DMS53 treated with DMSO at 0.1 percent for 48 hours (cell line): ENCODE measurements around the gene PROM2.
"Not testable (repeated sequence)": the region's sequence is repeated elsewhere in the genome, so short reads cannot be mapped to it uniquely, and the experiment has no call there.

ENCODE experiments used
- DNase-seq: peaks from one replicate; lab custom pipeline; 2025; ENCODE audit not compliant: unreplicated experiment; lab: John Stamatoyannopoulos, UW

PROM2 gene, protein sequence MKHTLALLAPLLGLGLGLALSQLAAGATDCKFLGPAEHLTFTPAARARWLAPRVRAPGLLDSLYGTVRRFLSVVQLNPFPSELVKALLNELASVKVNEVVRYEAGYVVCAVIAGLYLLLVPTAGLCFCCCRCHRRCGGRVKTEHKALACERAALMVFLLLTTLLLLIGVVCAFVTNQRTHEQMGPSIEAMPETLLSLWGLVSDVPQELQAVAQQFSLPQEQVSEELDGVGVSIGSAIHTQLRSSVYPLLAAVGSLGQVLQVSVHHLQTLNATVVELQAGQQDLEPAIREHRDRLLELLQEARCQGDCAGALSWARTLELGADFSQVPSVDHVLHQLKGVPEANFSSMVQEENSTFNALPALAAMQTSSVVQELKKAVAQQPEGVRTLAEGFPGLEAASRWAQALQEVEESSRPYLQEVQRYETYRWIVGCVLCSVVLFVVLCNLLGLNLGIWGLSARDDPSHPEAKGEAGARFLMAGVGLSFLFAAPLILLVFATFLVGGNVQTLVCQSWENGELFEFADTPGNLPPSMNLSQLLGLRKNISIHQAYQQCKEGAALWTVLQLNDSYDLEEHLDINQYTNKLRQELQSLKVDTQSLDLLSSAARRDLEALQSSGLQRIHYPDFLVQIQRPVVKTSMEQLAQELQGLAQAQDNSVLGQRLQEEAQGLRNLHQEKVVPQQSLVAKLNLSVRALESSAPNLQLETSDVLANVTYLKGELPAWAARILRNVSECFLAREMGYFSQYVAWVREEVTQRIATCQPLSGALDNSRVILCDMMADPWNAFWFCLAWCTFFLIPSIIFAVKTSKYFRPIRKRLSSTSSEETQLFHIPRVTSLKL

GRCh38 chr2:95274291-95275150, at the start of gene PROM2:
PROM2 (plus strand) TSS chr2:95274449; CDS start chr2:95274586, 137 bp downstream.
- peak; percentile 96 for DNase-seq

- DNase-seq = no peak
These were observed 48.6 kb upstream of the PROM2 start for GRCh38 chr2:95225658-95226057.

- peak; percentile 77 for DNase-seq
These were observed 42.5 kb upstream of the PROM2 start for GRCh38 chr2:95231723-95232122.

- no peak for DNase-seq
These were observed 42.0 kb upstream of the PROM2 start for GRCh38 chr2:95232232-95232631.

DNA sequence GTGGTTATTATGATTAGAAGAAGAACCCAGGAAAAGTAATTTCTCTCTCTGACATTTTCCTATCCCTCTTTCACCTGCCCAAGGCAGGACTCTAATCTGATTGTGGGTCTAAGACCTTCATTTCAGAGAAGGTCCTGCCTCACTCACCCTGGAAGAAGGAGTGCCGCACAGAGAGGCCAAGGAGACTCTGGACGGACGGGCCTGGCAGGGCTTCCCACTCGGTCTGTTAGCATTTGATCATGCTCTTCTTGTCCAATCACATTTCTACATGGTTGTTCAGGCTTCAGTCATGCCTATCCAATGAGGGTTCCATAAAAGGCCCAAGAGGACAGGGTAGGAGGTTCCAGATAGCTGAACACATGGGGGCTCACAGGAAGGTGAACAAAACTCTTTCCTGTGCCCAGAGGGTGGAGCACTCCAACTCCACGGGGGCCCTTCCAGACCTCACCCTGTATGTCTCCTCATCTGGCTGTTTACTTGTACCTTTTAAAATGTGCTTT, 39.9 kb upstream of the PROM2 start:
- DNase-seq = no peak

DNA sequence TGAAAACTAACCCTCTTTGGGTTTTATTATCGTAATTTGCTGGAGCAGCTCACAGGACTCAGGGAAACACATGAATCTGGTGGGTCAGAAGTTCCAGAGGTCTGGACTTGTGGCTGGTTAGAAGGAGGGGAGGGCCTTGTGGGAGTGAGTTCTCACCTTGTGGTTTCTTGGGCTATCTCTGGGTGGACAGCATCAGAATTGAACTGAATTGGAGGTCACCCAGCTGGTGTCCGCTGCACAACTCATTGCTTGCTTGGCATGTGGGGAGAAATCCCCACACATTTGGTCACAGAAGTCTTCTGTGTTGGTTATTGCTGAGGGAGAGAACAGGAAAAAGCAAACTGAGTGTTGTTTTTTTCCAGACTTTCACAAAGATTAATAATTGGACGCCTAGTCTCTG, 39.4 kb upstream of the PROM2 start:
- DNase-seq = no peak

- no peak for DNase-seq
These were observed 36.1 kb upstream of the PROM2 start for GRCh38 chr2:95238131-95238530.

DNA sequence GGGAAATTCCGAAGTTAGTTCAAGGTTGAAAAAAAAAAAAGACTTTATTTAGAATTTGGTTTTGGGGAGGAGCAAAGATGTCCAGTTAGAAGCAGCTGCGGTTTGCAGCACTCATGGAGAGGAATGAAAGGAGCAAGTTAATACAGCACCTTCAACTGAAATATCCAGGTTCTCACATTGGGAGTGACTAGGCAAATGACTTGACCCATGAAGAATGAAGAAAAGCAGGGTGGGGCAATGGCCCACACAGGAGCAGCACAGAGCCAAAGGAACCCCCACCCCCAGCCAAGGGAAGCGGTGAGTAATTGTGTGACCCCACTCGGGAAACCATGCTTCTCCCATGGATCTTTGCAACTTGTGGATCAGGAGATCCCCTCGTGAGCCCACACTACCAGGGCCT, 34.2 kb upstream of the PROM2 start:
- no peak for DNase-seq

- no peak for DNase-seq
These were observed 33.7 kb upstream of the PROM2 start for GRCh38 chr2:95240556-95240955.

- DNase-seq = not testable (repeated sequence)
These were observed 32.2 kb upstream of the PROM2 start for GRCh38 chr2:95242084-95242483.

- no peak for DNase-seq
These were observed 16.0 kb upstream of the PROM2 start for GRCh38 chr2:95258271-95258670.

DNA sequence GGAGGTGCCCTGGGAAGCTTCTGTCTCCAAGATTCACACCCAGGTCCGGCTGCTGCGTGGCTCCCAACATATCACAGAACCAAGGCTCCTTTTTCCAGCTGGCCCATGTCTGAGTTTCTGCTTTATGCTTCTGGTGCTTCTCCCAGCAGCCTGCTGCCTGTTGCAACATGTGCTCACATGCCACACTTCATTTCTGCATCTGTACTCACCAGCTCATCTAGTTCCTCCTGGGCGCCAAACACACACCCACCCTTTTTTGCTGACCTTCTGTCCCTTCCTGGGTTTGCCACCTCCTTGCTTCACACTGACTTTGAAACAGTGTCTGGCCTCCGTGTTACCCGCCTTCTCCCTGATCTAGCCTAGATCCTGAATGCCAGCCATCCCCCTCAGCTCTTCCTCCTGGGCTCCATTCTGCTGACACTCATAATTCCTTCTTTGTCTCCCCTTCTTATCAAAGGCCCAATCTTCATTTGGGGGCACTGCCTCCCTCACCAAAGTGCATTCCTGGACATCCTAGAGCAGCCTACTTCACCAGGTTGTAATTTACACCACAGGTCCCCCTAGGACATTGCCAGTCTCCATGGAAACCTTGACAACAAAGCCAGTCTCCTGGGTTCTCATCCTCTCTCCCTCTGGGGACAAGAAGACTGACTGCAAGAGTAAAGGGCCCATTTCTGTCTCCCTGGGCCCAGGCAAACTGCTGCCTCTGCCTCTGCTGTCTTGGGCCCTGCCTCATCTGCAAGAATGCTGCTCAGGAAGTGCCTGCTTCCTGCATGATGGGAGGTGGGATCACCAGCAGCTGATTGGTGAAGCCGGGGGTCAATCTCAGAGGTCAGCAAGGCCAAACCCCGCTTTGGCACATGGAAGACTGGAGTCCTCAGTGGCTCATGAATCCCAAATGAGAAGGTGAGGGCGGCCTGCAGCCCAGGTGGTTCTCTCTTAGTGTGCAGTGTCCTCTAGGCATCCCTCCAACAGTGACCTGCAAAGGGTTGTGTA, 13.9 kb upstream of the PROM2 start:
- no peak for DNase-seq

DNA sequence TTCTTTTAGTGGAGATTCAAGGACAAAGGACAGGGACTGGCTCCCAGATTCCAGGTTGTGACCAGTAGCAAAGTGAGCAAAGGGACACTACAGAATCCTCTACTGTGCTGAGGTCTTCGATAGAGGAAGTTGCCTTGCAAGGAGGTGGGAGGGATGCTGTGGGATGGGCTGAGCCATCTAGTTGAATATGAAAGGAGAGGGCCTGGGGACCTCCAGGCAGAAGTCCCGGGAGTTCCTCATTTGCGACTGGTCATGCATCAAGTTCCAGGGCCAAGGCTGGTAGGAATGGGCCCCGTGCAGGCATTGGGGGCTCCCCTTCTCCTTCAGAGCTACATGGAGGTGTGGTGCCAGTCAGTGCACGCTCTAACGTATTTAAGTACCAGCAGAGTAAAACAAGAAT, 12.6 kb upstream of the PROM2 start:
- no peak for DNase-seq

DNA sequence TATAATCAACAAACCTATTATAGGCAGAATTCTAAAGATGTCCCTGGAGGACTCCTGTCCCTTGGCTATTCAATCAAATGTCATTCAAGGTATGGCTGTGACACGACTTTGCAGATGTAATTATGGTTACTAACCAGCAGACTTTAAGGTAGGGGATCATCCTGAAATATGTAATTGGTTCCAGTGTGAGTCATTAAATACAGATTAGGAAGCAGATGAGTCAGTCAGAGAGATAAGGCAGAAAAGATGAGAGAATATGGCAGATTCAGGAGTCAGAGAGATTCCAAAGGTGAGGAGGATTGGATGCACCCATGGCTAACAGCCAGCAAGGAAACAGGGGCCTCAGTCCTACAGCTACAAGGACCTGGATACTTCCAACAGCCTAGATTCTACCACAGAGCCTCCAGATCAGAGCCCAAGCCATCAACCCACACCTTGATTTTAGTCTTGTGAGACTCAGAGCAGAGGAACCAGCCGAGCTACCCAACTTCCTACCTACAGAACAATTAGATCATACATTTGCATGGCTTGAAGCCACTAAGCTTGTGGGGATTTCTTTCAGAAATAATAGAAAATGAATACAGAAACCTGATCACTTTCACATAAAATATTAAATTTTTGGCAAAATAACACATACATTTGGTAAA, 11.2 kb upstream of the PROM2 start:
- DNase-seq = no peak

DNA sequence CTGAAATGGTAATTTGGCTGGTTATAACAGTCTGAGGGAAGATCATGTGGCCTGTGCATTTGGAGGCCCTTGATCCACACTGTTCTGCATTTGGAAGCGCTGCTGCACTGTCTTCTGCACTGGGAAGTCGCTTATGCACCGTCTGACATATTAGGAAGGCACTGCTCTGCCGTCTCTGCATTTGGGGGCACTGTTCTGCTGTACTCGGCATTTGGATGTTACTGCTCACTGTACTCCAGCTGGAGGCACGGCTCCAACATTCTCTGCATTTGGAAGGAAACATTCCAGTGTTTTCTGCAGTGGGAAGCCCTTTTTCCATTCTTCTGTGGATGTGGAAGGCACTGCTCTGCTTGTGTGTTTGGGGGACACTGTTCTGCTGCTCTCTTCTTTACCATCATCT, 9.6 kb upstream of the PROM2 start:
- no peak for DNase-seq

DNA sequence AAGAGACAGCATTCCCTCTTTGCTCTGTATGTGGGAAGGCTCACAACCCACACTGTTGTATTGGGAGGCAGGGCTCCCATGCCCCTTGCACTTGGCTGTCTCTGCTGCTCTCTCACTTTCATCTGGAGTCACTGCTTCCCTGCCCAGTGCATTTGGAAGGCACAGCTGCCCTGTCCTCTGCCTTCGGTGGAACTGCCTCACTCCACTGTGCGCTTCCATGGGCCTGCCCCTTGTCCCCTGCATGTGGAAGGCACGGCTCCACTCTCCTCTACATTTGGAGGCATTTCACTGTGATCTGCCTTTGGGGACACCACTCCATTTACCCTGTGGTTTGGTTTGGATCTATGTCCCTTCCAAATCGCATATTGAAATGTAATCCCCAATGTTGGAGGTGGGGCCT, 9.1 kb upstream of the PROM2 start:
- no peak for DNase-seq

DNA sequence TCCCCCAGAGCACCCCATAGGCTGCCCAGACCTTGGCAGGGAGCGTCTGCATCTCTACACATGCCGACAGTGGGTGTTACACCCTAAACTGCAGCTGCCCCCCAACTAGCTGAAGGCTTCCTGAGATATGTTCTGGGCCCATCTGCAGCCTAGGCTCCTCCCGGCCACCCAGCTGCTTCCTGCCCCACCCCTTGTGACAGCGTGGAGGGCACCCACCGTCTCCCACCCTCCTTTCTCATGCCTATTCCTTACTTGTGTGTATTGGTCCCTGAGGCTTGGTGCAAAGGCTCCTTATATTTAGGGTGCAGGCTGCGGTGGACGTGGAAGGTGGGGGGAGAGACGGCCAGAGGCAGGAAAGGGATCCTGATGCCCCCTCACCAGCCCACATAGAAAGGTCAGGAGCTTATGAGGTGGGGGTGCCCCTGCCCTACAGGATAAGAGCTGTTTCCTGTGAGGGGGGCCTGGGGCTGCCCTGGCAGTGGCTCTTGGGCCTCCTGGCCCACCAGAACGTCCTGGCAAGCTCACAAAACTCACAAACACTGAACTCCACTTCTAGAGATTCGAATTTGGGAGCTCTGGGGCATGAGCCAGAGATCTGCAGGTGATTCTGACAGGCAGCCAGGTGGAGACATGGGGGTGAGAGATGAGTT, 7.3 kb upstream of the PROM2 start:
- DNase-seq = no peak

- no peak for DNase-seq
These were observed 6.6 kb upstream of the PROM2 start for GRCh38 chr2:95267458-95268210.
